ENCODE data around the gene ANKRD13C.

The ANKRD13C gene

GRCh38 chr1:70293186-70293843, 61.2 kb downstream of the ANKRD13C start:
- no peak overlapping the region for H3K4me3 Mint-ChIP-seq
- no peak overlapping the region for H3K27ac Mint-ChIP-seq
- no peaks in the 10 kb centered on the region for H3K4me1 Mint-ChIP-seq
- H3K36me3 Mint-ChIP-seq (ENCODE audit: low read depth), result peaks cover 27% of the 10 kb centered on the region
- ATAC-seq (no peak), DNase-seq (no peak)
- H3K9me3 Mint-ChIP-seq, result no peaks in the 10 kb centered on the region
- H3K27me3 Mint-ChIP-seq, result no peaks in the 10 kb centered on the region

GRCh38 chr1:70290218-70290617, 64.3 kb downstream of the ANKRD13C start:
- H3K4me3 Mint-ChIP-seq, result no peak overlapping the region
- H3K27me3 Mint-ChIP-seq, result no peaks in the 10 kb centered on the region
- H3K9me3 Mint-ChIP-seq, result no peaks in the 10 kb centered on the region
- ATAC-seq, result no peak
- H3K4me1 Mint-ChIP-seq, result no peaks in the 10 kb centered on the region
- no peak for DNase-seq
- H3K27ac Mint-ChIP-seq, result no peak overlapping the region
- H3K36me3 Mint-ChIP-seq (ENCODE audit: low read depth), result peaks cover 27% of the 10 kb centered on the region

- Mint-ChIP-seq H3K27ac (no peak overlapping the region), H3K9me3 (no peaks in the 10 kb centered on the region), H3K4me1 (no peaks in the 10 kb centered on the region), H3K4me3 (no peak overlapping the region), H3K27me3 (no peaks in the 10 kb centered on the region), H3K36me3 (ENCODE audit: low read depth) (peaks cover 23% of the 10 kb centered on the region)
- DNase-seq, result no peak
- no peak for ATAC-seq
These were observed 66.4 kb downstream of the ANKRD13C start for GRCh38 chr1:70288166-70288565.

- H3K4me1 Mint-ChIP-seq, result no peaks in the 10 kb centered on the region
- H3K36me3 Mint-ChIP-seq (ENCODE audit: low read depth), result peaks cover 22% of the 10 kb centered on the region
- ATAC-seq (no peak), DNase-seq (no peak)
- H3K9me3 Mint-ChIP-seq, result no peaks in the 10 kb centered on the region
- H3K4me3 Mint-ChIP-seq, result no peak overlapping the region
- no peaks in the 10 kb centered on the region for H3K27me3 Mint-ChIP-seq
- H3K27ac Mint-ChIP-seq, result no peak overlapping the region
These were observed 68.1 kb downstream of the ANKRD13C start for GRCh38 chr1:70286453-70286852.

GRCh38 chr1:70284366-70284765, 70.2 kb downstream of the ANKRD13C start:
- H3K36me3 Mint-ChIP-seq (ENCODE audit: low read depth), result peaks cover 23% of the 10 kb centered on the region
- H3K4me3 Mint-ChIP-seq, result no peak overlapping the region
- no peaks in the 10 kb centered on the region for H3K9me3 Mint-ChIP-seq
- no peaks in the 10 kb centered on the region for H3K27me3 Mint-ChIP-seq
- no peaks in the 10 kb centered on the region for H3K4me1 Mint-ChIP-seq
- DNase-seq (no peak), ATAC-seq (no peak)
- H3K27ac Mint-ChIP-seq, result no peak overlapping the region

GRCh38 chr1:70278710-70279109, 75.8 kb downstream of the ANKRD13C start:
- DNase-seq (no peak), ATAC-seq (no peak)
- no peak overlapping the region for H3K4me3 Mint-ChIP-seq
- peaks cover 18% of the 10 kb centered on the region for H3K36me3 Mint-ChIP-seq (ENCODE audit: low read depth)
- H3K27me3 Mint-ChIP-seq, result no peaks in the 10 kb centered on the region
- no peaks in the 10 kb centered on the region for H3K4me1 Mint-ChIP-seq
- no peaks in the 10 kb centered on the region for H3K9me3 Mint-ChIP-seq
- no peak overlapping the region for H3K27ac Mint-ChIP-seq

DNA sequence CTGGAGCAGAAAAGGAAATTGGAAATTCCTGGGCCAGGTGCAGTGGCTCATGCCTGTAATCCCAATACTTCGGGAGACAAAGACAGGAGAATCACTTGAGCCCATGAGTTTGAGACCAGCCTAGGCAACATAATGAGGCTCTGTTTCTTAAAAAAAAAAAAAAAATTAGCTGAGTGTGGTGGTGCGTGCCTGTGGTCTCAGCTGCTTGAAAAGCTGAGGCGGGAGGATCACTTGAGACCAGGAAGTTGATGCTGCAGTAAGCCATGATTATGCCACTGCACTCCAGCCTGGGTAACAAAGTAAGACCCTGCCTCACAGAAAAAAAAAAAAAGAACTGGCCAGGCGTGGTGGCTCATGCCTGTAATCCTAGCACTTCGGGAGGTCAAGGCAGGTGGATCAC, 76.6 kb downstream of the ANKRD13C start:
- peaks cover 24% of the 10 kb centered on the region for H3K36me3 Mint-ChIP-seq (ENCODE audit: low read depth)
- H3K4me3 Mint-ChIP-seq, result no peak overlapping the region
- no peaks in the 10 kb centered on the region for H3K4me1 Mint-ChIP-seq
- DNase-seq, result no peak
- no peaks in the 10 kb centered on the region for H3K9me3 Mint-ChIP-seq
- ATAC-seq, result no peak
- H3K27ac Mint-ChIP-seq, result no peak overlapping the region
- H3K27me3 Mint-ChIP-seq, result no peaks in the 10 kb centered on the region

GRCh38 chr1:70265946-70266345, 88.6 kb downstream of the ANKRD13C start:
- Mint-ChIP-seq H3K4me3 (no peak overlapping the region), H3K27ac (no peak overlapping the region), H3K4me1 (no peaks in the 10 kb centered on the region), H3K27me3 (no peaks in the 10 kb centered on the region), H3K36me3 (ENCODE audit: low read depth) (peaks cover 50% of the 10 kb centered on the region), H3K9me3 (peaks cover 5% of the 10 kb centered on the region)
- ATAC-seq (no peak), DNase-seq (no peak)

GRCh38 chr1:70264839-70265238, 89.7 kb downstream of the ANKRD13C start:
- no peaks in the 10 kb centered on the region for H3K4me1 Mint-ChIP-seq
- no peak for DNase-seq
- H3K27ac Mint-ChIP-seq, result no peak overlapping the region
- H3K36me3 Mint-ChIP-seq (ENCODE audit: low read depth), result peaks cover 45% of the 10 kb centered on the region
- peaks cover 5% of the 10 kb centered on the region for H3K9me3 Mint-ChIP-seq
- no peak for ATAC-seq
- H3K4me3 Mint-ChIP-seq, result no peak overlapping the region
- no peaks in the 10 kb centered on the region for H3K27me3 Mint-ChIP-seq

- DNase-seq, result no peak
- no peaks in the 10 kb centered on the region for H3K4me1 Mint-ChIP-seq
- H3K9me3 Mint-ChIP-seq, result no peaks in the 10 kb centered on the region
- no peak overlapping the region for H3K27ac Mint-ChIP-seq
- no peak overlapping the region for H3K4me3 Mint-ChIP-seq
- H3K36me3 Mint-ChIP-seq (ENCODE audit: low read depth), result peaks cover 10% of the 10 kb centered on the region
- ATAC-seq, result no peak
- H3K27me3 Mint-ChIP-seq, result no peaks in the 10 kb centered on the region
These were observed 97.9 kb downstream of the ANKRD13C start for GRCh38 chr1:70256664-70257063.

GRCh38 chr1:70248729-70249128, 105.8 kb downstream of the ANKRD13C start:
- no peak for DNase-seq
- H3K9me3 Mint-ChIP-seq, result no peaks in the 10 kb centered on the region
- H3K4me1 Mint-ChIP-seq, result peaks cover 22% of the 10 kb centered on the region
- no peaks in the 10 kb centered on the region for H3K27me3 Mint-ChIP-seq
- peaks cover 74% of the 10 kb centered on the region for H3K36me3 Mint-ChIP-seq (ENCODE audit: low read depth)
- peak overlapping the region; percentile 72 for H3K27ac Mint-ChIP-seq
- no peak for ATAC-seq
- no peak overlapping the region for H3K4me3 Mint-ChIP-seq

- peaks cover 22% of the 10 kb centered on the region for H3K4me1 Mint-ChIP-seq
- peak overlapping the region; percentile 28 for H3K27ac Mint-ChIP-seq
- no peaks in the 10 kb centered on the region for H3K9me3 Mint-ChIP-seq
- ATAC-seq (peak; percentile 73), DNase-seq (no peak)
- no peaks in the 10 kb centered on the region for H3K27me3 Mint-ChIP-seq
- H3K36me3 Mint-ChIP-seq (ENCODE audit: low read depth), result peaks cover 77% of the 10 kb centered on the region
- no peak overlapping the region for H3K4me3 Mint-ChIP-seq
These were observed 106.8 kb downstream of the ANKRD13C start for GRCh38 chr1:70247768-70248167.

GRCh38 chr1:70247122-70247521, 107.4 kb downstream of the ANKRD13C start:
- H3K36me3 Mint-ChIP-seq (ENCODE audit: low read depth), result peaks cover 80% of the 10 kb centered on the region

DNA sequence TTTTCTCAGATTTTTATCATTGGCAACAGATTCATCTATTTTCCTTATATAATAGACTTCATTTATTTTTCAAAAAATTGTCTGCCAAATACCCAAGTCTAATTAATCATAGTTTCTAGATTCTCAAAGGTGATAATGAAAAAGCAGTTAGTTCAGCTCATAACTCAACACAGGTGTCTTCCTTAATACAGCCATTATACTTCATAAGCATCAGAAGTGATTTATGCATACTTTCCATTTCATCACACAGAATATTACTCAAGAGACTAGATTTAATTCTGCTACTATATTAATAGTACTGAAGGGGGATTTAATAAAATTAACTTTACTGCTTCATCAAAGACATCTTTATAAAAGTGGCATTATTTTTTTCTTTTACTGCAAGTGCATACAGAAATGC, 114.6 kb downstream of the ANKRD13C start:
- H3K27ac Mint-ChIP-seq, result no peak overlapping the region
- DNase-seq (no peak), ATAC-seq (no peak)
- no peaks in the 10 kb centered on the region for H3K27me3 Mint-ChIP-seq
- H3K4me1 Mint-ChIP-seq, result no peaks in the 10 kb centered on the region
- H3K4me3 Mint-ChIP-seq, result no peak overlapping the region
- no peaks in the 10 kb centered on the region for H3K9me3 Mint-ChIP-seq
- H3K36me3 Mint-ChIP-seq (ENCODE audit: low read depth), result peaks cover 56% of the 10 kb centered on the region

More at GRCh38 chr1:70247122-70247521, 107.4 kb downstream of the ANKRD13C start:
- Mint-ChIP-seq H3K4me3 (no peak overlapping the region), H3K27me3 (no peaks in the 10 kb centered on the region), H3K27ac (no peak overlapping the region), H3K9me3 (no peaks in the 10 kb centered on the region), H3K4me1 (peaks cover 22% of the 10 kb centered on the region)
- ATAC-seq, result no peak
- no peak for DNase-seq

DNA sequence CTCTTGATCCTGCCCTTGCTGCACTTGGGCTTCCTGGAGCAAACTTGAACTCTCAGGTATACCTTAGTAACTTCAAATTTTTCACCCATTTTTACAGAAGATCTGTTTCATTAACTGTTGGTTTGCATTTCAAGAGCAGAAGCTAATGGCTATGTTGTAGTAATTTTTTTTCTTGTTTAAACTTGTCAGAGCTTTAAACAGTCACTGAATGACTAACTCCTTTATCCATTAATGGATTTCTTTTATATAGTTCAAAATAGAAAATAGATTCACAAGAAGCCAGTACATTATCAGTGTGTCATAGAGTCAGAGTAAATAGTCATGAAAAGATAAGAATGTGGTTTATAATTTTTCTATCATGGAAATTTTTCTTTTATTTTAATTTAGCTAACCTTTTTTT, 119.8 kb downstream of the ANKRD13C start:
- H3K36me3 Mint-ChIP-seq (ENCODE audit: low read depth), result peaks cover 70% of the 10 kb centered on the region
- DNase-seq (no peak), ATAC-seq (no peak)
- no peaks in the 10 kb centered on the region for H3K4me1 Mint-ChIP-seq
- H3K4me3 Mint-ChIP-seq, result no peak overlapping the region
- no peak overlapping the region for H3K27ac Mint-ChIP-seq
- H3K9me3 Mint-ChIP-seq, result no peaks in the 10 kb centered on the region
- no peaks in the 10 kb centered on the region for H3K27me3 Mint-ChIP-seq

GRCh38 chr1:70231475-70231874, 123.0 kb downstream of the ANKRD13C start:
- H3K27ac Mint-ChIP-seq, result no peak overlapping the region
- DNase-seq, result no peak

More at GRCh38 chr1:70231475-70231874, 123.0 kb downstream of the ANKRD13C start:
- Mint-ChIP-seq H3K9me3 (no peaks in the 10 kb centered on the region), H3K4me3 (no peak overlapping the region), H3K4me1 (peaks cover 16% of the 10 kb centered on the region), H3K27me3 (no peaks in the 10 kb centered on the region), H3K36me3 (ENCODE audit: low read depth) (peaks cover 64% of the 10 kb centered on the region)
- no peak for ATAC-seq

Measured in activated naive CD8-positive, alpha-beta T cell treated with anti-CD3 and anti-CD28 coated beads, Interleukin-2, amount 50 U/mL, for 24 hours (primary cell).